GM19438 (cell line): ENCODE measurements around the gene ROBO1.

Source experiments
- ATAC-seq: cut with Tn5 transposase; IDR thresholded peaks from one replicate; pipeline ENCODE4 v1.9.1; 2021; ENCODE audit warnings: low read depth; ENCODE audit not compliant: unreplicated experiment

ROBO1 gene

DNA sequence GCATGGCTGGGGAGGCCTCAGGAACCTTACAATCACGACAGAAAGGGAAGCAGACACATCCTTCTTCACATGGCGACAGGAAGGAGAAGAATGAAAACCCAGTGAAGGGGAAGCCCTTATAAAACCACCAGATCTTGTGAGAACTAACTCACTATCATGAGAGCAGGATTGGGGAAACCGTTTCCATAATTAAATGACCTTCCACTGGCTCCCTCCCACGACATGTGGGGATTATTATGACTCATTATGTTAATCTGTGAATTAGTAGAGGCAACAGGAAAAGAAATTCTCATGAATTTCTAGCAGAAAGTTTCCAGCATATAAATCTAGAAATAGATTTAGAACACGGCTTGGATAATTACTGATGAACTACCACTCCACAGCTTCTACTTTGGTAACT lies 937.3 kb downstream of the ROBO1 start:
- no peak for ATAC-seq

GRCh38 chr3:78827618-78828017 lies 940.2 kb downstream of the ROBO1 start:
- ATAC-seq, result no peak

- ATAC-seq, result no peak
These were observed 942.0 kb downstream of the ROBO1 start for GRCh38 chr3:78825858-78826215.

- no peak for ATAC-seq
These were observed 942.5 kb downstream of the ROBO1 start for GRCh38 chr3:78825118-78825857.

- ATAC-seq, result no peak
These were observed 943.9 kb downstream of the ROBO1 start for GRCh38 chr3:78823859-78824258.

GRCh38 chr3:78823434-78823833 lies 944.4 kb downstream of the ROBO1 start:
- no peak for ATAC-seq

DNA sequence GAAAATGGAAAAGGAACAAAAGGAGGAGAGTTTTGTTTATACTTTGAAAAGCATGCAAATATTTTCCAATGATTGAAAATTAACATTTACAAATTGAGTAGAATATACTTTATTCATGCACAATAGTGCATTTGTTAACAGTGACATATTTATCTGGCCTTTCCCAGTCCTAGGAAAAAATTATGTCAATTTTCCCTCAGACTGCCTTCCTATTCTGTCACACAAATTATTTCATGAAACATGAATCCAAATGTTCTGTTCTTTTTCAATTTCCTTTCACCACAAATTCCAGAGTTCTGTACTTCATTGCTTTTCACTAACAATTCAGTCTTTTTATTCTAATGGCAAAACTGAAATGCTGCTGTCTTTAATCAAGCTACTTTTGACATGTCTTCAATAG lies 945.1 kb downstream of the ROBO1 start:
- ATAC-seq, result no peak

DNA sequence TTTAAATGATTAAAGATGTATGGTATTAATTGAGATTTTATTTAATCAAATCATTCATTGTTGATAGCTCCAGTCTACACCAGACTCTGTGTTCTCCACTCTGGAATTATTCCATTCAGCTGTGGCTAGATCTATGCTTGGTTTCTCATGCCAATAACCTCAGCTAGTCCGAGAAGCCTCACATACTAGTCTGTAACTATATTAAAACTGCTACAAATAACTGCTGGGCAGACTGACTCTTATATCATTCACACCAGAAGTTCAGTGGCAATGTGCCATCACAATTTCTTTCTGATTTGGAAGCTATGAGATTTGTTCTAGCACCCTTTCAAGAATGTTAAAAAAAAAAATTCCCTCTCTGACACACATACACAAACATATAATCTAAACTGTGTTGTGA lies 947.3 kb downstream of the ROBO1 start:
- no peak for ATAC-seq

DNA sequence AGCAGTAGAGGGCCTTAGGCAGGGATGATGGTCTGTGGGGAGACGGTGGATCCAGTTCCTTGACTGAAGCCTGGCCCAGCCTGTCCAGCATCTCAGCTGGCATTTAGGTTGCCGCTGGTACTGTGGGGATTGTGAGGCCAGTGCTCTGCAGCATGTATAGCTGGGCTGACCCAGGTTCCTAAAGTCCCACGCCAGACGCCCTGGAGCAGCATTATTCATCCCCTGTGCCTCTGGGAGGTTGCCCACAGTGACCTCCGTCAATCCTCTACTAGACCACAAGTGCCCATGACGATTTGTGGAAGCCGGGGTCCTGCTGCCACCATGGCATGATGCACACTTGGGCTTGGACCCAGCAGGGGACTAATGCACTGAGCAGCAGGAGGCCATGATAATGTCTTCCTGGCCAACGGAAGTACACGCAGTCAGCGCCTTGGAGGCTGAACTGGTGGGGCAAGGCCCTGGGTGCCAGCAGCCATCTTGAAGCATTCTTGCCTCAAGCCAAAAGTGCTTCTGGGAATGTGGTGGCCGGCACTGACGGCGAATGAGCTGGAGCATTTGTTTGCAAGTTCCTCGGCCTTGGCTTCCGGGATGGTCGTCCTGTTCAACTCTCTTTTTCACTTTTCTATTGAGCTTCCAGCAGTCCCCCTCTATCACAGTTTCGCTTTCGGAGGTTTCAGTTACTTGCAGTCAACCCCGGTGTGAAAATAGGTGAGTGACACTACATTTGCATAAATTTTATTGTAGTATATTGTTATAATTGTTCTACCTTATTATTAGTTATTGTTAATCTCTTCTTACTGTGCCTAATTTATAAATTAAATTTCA lies 949.4 kb downstream of the ROBO1 start:
- ATAC-seq, result no peak

DNA sequence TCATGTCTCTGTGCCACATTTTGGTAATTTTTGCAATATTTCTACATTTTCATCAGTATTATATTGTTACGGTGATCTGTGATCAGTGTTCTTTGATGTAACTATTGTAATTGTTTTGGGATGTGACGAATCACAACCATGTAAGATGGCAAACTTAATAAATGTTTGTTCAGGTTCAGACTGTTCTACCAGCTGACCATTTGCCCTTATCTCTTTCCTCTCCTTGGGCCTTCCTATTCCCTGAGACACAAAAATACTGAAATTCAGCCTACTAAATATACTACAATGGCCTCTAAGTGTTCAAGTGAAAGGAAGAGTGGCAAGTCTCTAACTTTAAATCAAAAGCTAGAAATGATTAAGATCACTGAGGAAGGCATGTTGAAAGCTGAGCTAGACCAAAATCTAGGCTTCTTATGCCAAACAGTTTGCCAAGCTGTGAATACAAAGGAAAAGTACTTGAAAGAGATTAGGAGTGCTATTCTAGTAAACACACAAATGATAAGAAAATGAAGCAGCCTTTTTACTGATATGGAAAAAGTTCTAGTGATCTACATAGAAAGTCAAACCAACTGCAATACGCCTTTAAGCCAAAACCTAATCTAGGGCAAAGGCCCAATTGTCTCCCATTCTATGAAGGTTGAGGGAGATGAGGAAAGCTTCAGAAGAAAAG lies 952.8 kb downstream of the ROBO1 start:
- ATAC-seq, result no peak

- no peak for ATAC-seq
These were observed 955.6 kb downstream of the ROBO1 start for GRCh38 chr3:78812166-78812565.

DNA sequence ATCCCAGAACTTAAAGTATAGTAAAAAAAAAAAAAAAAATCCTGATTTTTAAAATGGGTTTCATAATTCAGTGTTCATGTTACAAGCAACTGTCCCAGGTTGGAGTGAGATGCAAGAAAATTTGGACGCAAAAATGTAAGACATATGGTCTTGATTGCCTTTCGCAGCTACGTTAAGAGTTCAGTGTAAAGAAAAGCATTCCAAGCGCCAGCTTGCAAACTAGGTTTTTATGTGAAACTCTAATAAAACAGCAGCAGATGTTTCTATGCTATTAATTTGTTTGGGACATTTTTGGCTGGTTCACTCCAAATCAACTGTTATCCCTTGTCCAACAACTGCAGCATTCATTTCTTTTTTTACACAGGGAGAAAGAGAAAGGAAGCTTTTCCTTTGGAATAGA lies 957.8 kb downstream of the ROBO1 start:
- ATAC-seq, result no peak

- no peak for ATAC-seq
These were observed 963.4 kb downstream of the ROBO1 start for GRCh38 chr3:78804251-78805037.

- no peak for ATAC-seq
These were observed 965.3 kb downstream of the ROBO1 start for GRCh38 chr3:78802562-78802930.

GRCh38 chr3:78801926-78802561 lies 965.8 kb downstream of the ROBO1 start:
- no peak for ATAC-seq

- no peak for ATAC-seq
These were observed 968.1 kb downstream of the ROBO1 start for GRCh38 chr3:78799681-78800080.

GRCh38 chr3:78798266-78798832 lies 969.4 kb downstream of the ROBO1 start:
- no peak for ATAC-seq

DNA sequence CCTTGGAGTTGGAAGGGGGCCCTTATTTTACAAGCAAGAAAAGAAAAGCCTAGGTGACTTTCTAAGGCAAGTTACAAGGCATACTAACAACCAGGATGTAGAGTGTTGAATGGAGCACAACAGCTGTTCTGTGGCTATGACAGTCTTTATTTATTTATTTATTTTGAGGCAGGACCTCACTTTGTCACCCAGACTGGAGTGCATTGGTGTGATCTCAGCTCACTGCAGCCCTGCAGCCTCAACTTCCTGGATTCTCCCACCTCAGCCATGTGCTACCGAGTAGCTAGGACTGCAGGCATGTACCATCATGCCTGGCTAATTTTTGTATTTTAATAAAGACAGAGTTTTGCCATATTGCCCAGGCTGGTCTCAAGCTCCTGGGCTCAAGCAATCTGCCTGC lies 973.4 kb downstream of the ROBO1 start:
- ATAC-seq, result no peak

DNA sequence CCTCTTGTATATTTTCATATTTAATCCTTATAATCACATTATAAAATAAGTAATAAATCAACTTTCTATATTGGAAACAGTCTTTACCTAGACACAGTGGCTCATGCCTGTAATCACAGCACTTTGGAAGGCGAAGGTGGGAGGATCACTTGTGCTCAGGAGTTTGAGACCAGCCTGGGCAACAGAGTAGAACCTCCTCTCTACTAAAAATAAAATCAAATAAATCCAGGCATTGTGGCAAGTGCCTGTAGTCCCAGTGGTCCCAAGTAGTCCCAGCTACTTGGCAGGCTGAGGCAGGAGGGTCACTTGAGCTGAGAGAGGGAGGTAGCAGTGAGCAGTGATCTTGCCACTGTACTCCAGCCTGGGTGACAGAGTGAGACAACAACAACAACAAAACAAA lies 975.1 kb downstream of the ROBO1 start:
- no peak for ATAC-seq

- no peak for ATAC-seq
These were observed 975.6 kb downstream of the ROBO1 start for GRCh38 chr3:78792212-78792611.
